WTC11 (cell line): Measurements from ENCODE around the gene PVALB.

Experiments
- ATF6 ChIP-seq: sonication (generic); formaldehyde crosslinking; IDR thresholded peaks from 2 replicates; pipeline ENCODE4 v1.8.1; 2023; ENCODE audit warnings: mild to moderate bottlenecking, missing genetic modification reagents
- CREM ChIP-seq: sonication (generic); formaldehyde crosslinking; IDR thresholded peaks from 2 replicates; pipeline ENCODE4 v1.8.1; 2022; ENCODE audit warnings: mild to moderate bottlenecking, missing genetic modification reagents, moderate library complexity
- CTCF ChIP-seq: fragments of 200-600 bp; IDR thresholded peaks from 2 replicates; pipeline ENCODE4 v1.8.0; 2022; ENCODE audit warnings: antibody characterized with exemption
- NR3C1 ChIP-seq: sonication (generic); formaldehyde crosslinking; conservative IDR thresholded peaks from 2 replicates; pipeline ENCODE4 v1.8.1; 2023; ENCODE audit warnings: low read depth, mild to moderate bottlenecking, missing genetic modification reagents
- RELA ChIP-seq: sonication (generic); formaldehyde crosslinking; IDR thresholded peaks from 2 replicates; pipeline ENCODE4 v1.8.1; 2022; ENCODE audit warnings: missing genetic modification reagents, mild to moderate bottlenecking, borderline replicate concordance
- TEAD4 ChIP-seq: sonication (generic); formaldehyde crosslinking; IDR thresholded peaks from 2 replicates; pipeline ENCODE4 v1.8.0; 2022; ENCODE audit warnings: mild to moderate bottlenecking, missing genetic modification reagents
- ZSCAN18 ChIP-seq: fragments of 250-450 bp; sonication (Bioruptor Pico); IDR thresholded peaks from 2 replicates; pipeline ENCODE4 v2.1.2; 2022; ENCODE audit warnings: mild to moderate bottlenecking, moderate library complexity

DNA sequence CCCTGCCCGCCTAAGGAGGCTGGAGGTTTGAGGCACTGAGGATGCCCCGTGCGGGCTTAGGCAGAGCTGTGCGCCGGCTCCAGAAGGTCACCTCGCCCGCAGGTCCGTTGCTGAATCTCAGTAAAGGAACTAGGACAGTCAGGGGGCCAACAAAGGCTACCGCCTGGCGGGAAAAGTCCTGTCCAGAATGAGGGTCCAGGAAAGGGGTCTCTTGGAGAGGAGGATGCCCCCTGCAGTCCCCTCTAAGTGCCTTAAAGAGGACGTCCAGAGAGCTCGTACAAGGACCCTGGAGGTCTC lies 548 bp downstream of the PVALB start:
- no peak for TF ChIP-seq CREM (CRISPR knock-in tag)
- no peak for TF ChIP-seq RELA
- no peak for TF ChIP-seq ATF6 (CRISPR knock-in tag)
- no peak for TF ChIP-seq ZSCAN18
- TF ChIP-seq CTCF, result no peak
- no peak for TF ChIP-seq NR3C1
- TF ChIP-seq TEAD4, result no peak
